Measurements from ENCODE around the gene ATG4D.

ATG4D gene

GRCh38 chr19:10543420-10544241, at the start of gene ATG4D:
TSS of gene ATG4D (plus strand) at chr19:10543904. CDS start at chr19:10544091, 187 bp downstream.
- DNase-seq (ENCODE audit: low read depth in 2 of 2), result peak in 1 of 2 donors; percentile 69

GRCh38 chr19:10497371-10497770, 46.3 kb upstream of the ATG4D start:
- no peak for DNase-seq (ENCODE audit: low read depth in 2 of 2)

GRCh38 chr19:10499550-10500246, 44.0 kb upstream of the ATG4D start:
- DNase-seq (ENCODE audit: low read depth in 2 of 2), result no peak

DNA sequence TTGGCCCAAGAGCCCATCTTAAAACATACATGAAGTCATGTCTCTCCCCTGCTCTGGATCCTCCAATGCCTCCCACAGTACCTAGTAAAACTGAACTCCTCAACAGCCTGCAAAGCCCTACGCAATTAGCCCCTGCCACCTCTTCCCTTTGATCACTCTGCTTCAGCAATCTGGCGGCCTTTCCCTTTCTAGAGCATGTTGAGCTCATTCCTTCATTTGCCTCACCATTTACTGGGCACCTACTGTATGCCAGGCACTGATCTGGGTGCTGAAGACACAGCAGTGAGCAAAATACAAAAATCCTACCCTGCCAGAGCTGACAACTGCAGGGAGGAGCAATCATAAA, 43.5 kb upstream of the ATG4D start:
- DNase-seq (ENCODE audit: low read depth in 2 of 2), result no peak

DNA sequence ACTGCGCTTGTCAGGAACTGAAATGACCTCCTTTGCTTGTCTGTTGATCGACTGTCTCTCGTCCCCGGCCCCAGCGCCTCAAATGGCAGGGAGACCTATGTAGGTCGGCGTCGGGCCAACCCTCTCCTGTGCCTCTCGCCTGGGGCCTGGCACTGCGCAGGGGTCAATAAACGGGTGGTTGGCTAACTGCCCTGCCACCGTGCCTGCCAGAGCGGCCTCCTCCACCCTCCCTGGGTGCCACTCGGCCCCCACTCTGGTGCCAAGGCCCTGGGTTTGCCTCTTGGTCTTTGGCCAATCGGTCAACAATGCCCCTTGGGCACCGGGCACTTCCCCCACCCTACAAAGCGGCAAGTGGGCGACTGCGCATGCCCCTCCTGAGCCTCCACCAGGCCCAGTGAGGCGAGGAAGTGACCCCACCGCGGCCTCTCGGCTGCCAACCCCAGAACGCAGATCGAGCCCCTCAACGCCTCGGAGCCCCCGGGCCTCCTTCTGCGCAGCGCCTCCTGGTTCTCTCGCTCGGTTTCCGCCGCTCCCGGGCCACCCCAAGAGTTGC, 41.7 kb upstream of the ATG4D start:
- DNase-seq (ENCODE audit: low read depth in 2 of 2), result peak in 1 of 2 donors; percentile 27

- peak; percentile 77 to 81 for DNase-seq (ENCODE audit: low read depth in 2 of 2)
Observed at GRCh38 chr19:10502524-10503001, 41.1 kb upstream of the ATG4D start.

DNA sequence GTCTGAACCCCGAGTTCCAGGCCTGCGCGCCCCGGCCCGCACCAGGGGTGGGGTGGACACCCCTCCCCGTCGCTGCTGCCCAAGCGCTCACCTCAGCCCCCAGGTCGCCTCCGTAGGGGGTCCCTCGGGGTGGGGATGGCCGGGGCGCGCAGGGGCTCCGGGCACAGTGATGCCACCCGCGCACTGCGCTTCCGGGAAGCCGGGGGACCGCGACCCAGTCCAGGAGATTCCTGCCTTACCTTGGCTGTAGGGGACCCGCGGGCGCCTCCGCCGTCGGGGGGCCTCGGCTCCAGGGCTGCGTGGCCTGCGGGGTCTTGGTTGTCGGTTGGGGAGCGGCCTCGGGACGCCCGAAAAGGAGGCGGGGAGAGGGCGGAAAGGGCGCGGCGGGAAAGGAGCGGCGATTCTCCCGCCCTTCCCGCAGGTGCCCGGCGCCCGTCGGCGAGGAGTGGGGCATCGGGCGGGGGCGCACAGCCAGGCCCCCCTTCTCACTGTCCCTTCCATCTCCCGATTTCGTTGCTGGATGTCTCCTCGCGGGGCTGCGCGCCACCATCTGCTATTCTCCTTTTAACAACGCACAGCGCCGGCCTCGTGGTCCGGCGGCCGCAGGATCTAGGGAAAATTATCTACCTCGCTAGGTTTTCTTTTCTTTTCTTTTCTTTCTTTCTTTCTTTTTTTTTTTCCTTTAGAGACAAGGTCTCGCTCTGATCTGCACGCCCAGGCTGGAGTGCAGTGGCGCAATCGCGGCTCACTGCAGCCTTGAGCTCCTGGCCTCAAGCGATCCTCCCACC, 40.5 kb upstream of the ATG4D start, which contains the start of gene KEAP1:
TSS of gene KEAP1 (minus strand) at position 355 of the 788 bp plus-strand sequence. CDS start 3,323 bp downstream, outside the sequence.
- no peak for DNase-seq (ENCODE audit: low read depth in 2 of 2)

GRCh38 chr19:10505583-10506229, 38.0 kb upstream of the ATG4D start:
- peak; percentile 56 to 77 for DNase-seq (ENCODE audit: low read depth in 2 of 2)

DNA sequence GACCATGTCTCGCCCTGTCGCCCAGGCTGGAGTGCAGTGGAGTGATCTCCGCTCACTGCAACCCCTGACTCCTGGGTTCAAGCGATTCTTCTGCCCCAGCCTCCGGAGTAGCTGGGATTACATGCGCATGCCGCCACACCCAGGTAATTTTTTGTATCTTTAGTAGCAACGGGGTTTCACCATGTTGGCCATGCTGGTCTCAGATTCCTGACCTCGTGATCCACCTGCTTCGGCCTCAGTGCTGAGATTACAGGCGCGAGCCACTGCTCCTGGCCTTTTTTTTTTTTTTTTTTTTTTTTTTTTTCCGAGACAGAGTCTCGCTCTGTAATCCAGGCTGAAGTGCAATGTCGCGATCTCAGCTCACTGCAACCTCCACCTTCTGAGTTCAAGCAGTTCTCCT, 35.7 kb upstream of the ATG4D start:
- no peak for DNase-seq (ENCODE audit: low read depth in 2 of 2)

DNA sequence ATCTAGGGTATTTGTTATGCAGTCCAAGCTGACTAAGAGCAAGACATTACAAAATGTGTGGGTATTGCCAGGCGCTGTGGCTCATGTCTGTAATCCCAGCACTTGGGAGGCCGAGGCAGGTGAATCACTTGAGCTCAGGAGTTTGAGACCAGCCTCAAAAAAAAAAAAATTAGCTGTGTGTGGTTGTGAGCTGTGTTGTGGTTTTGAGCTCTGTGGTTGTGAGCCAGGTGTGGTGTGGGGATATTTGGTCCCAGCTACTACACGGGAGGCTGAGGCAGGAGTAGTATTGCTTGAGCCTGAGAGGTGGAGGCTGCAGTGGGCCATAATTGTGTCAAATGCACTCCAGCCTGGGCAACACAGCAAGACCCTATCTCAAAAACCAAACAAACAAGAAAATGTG, 35.0 kb upstream of the ATG4D start:
- DNase-seq (ENCODE audit: low read depth in 2 of 2), result no peak

DNA sequence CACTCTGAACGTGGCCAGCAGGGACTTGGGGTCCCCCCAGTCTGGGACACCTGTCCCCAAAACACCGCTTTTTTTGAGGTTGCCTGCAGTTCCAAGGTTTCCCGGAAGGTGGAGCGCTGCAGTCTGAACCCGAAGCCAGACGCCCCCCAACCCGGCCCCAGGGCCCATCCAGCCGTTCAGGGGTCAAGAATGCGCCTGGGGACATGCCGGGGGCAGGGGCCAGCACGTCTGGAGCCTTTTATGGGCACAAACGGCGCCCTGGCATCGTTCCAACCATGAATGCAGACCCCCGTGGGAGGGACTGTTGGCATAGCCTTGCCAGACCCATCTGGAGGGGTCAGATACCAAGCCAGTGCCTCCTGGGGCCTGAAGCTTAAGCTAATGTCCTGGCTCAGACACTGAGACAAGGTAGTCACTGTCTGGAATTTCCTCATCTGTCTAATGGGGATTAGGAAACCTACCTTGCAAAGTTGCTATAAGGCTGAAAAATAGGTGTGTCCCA, 33.4 kb upstream of the ATG4D start:
- DNase-seq (ENCODE audit: low read depth in 2 of 2), result peak in 1 of 2 donors; percentile 40

DNA sequence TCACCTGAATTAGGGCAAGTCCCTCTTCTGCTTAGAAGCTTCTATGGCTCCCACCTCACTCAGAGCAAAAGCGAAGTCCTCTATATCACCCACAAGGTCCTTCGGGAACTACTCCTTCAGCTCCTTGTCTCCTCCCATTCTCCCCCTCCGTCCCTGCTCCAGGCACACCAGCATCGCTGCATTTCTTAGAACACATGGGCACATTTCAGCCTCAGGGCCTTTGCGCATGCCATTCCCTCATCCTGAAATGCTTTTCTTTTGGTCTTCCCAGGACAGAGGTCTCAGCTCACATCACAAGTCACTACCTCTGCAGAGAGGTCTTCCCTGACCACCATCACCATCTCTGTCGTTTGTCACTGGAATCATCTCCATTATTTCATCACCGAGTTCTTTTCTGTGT, 30.5 kb upstream of the ATG4D start:
- no peak for DNase-seq (ENCODE audit: low read depth in 2 of 2)

GRCh38 chr19:10514211-10515145, 29.2 kb upstream of the ATG4D start:
- no peak for DNase-seq (ENCODE audit: low read depth in 2 of 2)

DNA sequence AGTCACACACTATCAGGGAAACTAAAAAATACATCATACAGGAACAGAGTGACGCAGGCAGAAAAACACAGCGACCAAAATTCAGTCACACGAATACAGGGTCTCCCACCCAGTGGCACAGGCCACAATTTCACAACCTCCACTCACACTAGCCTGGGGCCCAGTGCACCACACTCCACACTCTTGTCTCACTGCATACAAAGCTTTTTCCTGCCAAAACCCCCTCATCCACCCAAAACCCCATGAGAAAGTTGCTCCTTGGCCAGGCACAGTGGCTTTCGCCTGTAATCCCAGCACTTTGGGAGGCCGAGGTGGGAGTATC, 27.7 kb upstream of the ATG4D start:
- DNase-seq (ENCODE audit: low read depth in 2 of 2), result no peak

- no peak for DNase-seq (ENCODE audit: low read depth in 2 of 2)
Observed at GRCh38 chr19:10516671-10517286, 26.9 kb upstream of the ATG4D start.

DNA sequence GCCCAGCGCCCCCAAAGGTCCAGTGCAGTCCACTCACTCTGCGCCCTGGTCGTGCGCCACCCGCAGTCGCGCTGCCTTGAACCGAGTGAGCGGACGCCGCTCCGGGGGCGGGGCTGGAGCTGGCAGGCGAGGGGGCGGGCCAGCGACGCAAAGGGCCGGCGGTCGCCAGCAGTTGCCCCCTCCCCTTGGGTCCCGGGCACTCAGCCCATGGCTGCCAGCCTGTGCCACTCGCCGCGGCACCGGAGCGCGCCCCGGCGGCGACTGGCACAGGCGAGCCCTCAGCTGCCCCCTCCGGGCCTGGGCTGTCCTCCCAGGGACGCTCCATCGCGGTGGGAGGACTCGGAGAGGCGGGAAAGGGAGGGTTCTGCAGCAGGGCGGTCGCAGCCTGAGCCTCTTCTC, 26.3 kb upstream of the ATG4D start, which contains the start of gene S1PR5:
TSS of gene S1PR5 (minus strand) at position 87 of the 399 bp plus-strand sequence. CDS start 2,436 bp downstream, outside the sequence.
- no peak for DNase-seq (ENCODE audit: low read depth in 2 of 2)

GRCh38 chr19:10517760-10518443, 25.8 kb upstream of the ATG4D start:
- DNase-seq (ENCODE audit: low read depth in 2 of 2), result no peak

GRCh38 chr19:10518444-10519361, 25.0 kb upstream of the ATG4D start:
- no peak for DNase-seq (ENCODE audit: low read depth in 2 of 2)

Data from stimulated activated CD4-positive, alpha-beta T cell treated with anti-CD3 and anti-CD28 coated beads, Interleukin-1b, Interleukin-23, amount 100 ng/mL, for 1 hour (primary cell).